HG03175 (cell line): ENCODE results near the gene CPA4.

Experiments
- ATAC-seq: cut with Tn5 transposase; IDR thresholded peaks from one replicate; pipeline ENCODE4 v1.9.1; 2021; ENCODE audit warnings: mild to moderate bottlenecking, moderate library complexity; ENCODE audit not compliant: unreplicated experiment

Gene CPA4

GRCh38 chr7:130274983-130275591 lies 17.9 kb upstream of the CPA4 start:
- no peak for ATAC-seq

- no peak for ATAC-seq
Measured at GRCh38 chr7:130275826-130276297, 17.1 kb upstream of the CPA4 start.

- ATAC-seq, result no peak
Measured at GRCh38 chr7:130276796-130277762, 15.9 kb upstream of the CPA4 start.

- ATAC-seq, result no peak
Measured at GRCh38 chr7:130277763-130278643, 15.0 kb upstream of the CPA4 start.

GRCh38 chr7:130278860-130279259 lies 14.1 kb upstream of the CPA4 start:
- no peak for ATAC-seq

- ATAC-seq, result no peak
Measured at GRCh38 chr7:130279286-130279685, 13.7 kb upstream of the CPA4 start.

- no peak for ATAC-seq
Measured at GRCh38 chr7:130279906-130280305, 13.1 kb upstream of the CPA4 start.

GRCh38 chr7:130281260-130281659 lies 11.7 kb upstream of the CPA4 start:
- no peak for ATAC-seq

GRCh38 chr7:130286881-130287280 lies 6.1 kb upstream of the CPA4 start:
- ATAC-seq, result no peak

- no peak for ATAC-seq
Measured at GRCh38 chr7:130288168-130288567, 4.8 kb upstream of the CPA4 start.

- ATAC-seq, result no peak
Measured at GRCh38 chr7:130288829-130289228, 4.1 kb upstream of the CPA4 start.

- no peak for ATAC-seq
Measured at GRCh38 chr7:130289478-130289877, 3.5 kb upstream of the CPA4 start.

GRCh38 chr7:130290745-130291144 lies 2.2 kb upstream of the CPA4 start:
- no peak for ATAC-seq

GRCh38 chr7:130293521-130293920 lies 560 bp downstream of the CPA4 start:
- peak; percentile 66 for ATAC-seq

- no peak for ATAC-seq
Measured at GRCh38 chr7:130294314-130294713, 1.4 kb downstream of the CPA4 start.

GRCh38 chr7:130296221-130296951 lies 3.4 kb downstream of the CPA4 start:
- ATAC-seq, result no peak

GRCh38 chr7:130297628-130298543 lies 4.9 kb downstream of the CPA4 start:
- ATAC-seq, result no peak

GRCh38 chr7:130298544-130299326 lies 5.8 kb downstream of the CPA4 start:
- no peak for ATAC-seq

- no peak for ATAC-seq
Measured at GRCh38 chr7:130299866-130300265, 6.9 kb downstream of the CPA4 start.
